Choroid plexus epithelial cell (primary cell): ENCODE measurements around the gene PIGL.

Experiments
- DNase-seq: peaks from one replicate; pipeline ENCODE4 v3.0.0-alpha.2; 2010; ENCODE audit warnings: low read depth
- H3K4me3 ChIP-seq: 2 replicates; pipeline ENCODE4 v1.5.1; 2011; ENCODE audit warnings: low read depth, mild to moderate bottlenecking, control low read depth, low read length, moderate library complexity
- TF ChIP-seq, protein P1 (sequence below): conservative IDR thresholded peaks from 2 replicates; pipeline ENCODE4 v1.5.1; 2011; ENCODE audit warnings: low read depth, mild to moderate bottlenecking, control low read depth, inconsistent platforms, low read length, moderate library complexity

PIGL gene

DNA sequence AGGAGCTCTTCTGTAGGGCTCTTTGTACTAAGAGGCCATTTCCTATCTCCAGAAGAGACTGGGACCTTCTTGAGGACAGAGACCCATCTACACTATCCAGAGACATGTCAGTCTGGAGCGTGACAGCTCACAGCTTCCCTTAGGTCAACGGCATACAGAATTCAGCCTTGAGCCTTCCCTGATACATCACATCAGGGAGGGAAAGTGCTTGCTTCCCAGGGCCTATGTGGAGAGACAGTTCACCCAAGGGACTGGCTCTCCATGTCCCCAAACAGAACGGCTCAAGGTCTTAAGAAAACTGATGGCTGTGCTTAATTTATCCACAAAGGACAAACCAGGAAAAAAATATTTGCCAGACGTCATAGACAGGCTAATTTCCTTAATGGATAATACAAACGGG lies 128.6 kb downstream of the PIGL start:
- H3K4me3 ChIP-seq, result no peak overlapping the region
- no peak for DNase-seq
- TF ChIP-seq, protein P1, sequence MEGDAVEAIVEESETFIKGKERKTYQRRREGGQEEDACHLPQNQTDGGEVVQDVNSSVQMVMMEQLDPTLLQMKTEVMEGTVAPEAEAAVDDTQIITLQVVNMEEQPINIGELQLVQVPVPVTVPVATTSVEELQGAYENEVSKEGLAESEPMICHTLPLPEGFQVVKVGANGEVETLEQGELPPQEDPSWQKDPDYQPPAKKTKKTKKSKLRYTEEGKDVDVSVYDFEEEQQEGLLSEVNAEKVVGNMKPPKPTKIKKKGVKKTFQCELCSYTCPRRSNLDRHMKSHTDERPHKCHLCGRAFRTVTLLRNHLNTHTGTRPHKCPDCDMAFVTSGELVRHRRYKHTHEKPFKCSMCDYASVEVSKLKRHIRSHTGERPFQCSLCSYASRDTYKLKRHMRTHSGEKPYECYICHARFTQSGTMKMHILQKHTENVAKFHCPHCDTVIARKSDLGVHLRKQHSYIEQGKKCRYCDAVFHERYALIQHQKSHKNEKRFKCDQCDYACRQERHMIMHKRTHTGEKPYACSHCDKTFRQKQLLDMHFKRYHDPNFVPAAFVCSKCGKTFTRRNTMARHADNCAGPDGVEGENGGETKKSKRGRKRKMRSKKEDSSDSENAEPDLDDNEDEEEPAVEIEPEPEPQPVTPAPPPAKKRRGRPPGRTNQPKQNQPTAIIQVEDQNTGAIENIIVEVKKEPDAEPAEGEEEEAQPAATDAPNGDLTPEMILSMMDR, result no peak

DNA sequence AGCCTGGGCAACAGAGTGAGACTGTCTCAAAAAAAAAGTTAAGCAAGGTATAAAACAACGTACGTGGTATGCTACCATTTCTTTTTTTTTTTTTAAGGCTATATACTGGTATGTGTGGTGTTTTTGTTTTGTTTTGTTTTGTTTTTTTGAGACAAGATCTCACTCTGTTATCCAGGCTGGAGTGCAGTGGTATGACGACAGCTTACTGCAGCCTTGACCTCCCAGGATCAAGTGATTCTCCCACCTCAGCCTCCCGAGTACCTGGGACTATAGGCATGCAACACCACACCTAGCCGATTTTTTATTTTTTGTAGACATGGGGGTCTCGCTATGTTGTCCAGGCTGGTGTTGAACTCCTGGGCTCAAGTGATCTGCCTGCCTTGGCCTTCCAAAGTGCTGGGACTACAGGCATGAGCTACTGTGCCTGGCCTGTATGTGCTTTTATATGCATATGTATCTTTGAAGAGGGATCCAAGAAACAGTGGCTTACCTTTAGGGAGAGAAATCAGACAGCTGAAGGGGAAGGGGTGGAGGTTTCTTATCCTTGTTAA lies 129.8 kb downstream of the PIGL start:
- DNase-seq, result no peak
- H3K4me3 ChIP-seq, result no peak overlapping the region
- TF ChIP-seq, protein P1, result no peak

DNA sequence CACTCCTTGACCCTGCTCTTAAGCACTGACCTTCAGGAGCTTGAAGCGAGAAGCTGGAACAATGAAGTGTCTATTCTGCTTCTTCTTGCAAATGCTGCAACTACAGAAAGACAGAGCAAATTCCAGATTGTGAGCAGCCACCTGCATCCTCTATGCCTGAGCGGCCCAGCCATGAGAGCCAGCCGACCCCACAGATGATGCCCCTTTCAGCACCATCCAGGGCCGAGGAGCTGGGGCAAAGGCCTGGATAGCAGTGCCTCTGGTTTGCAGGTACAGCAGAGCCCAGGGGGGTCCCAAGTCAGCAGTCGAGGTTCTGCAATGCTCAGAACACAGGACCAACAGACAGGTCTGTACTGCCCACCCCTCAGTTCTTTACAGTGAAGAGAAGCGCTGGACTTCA lies 131.6 kb downstream of the PIGL start:
- no peak for DNase-seq
- H3K4me3 ChIP-seq, result no peak overlapping the region
- TF ChIP-seq, protein P1, result no peak

DNA sequence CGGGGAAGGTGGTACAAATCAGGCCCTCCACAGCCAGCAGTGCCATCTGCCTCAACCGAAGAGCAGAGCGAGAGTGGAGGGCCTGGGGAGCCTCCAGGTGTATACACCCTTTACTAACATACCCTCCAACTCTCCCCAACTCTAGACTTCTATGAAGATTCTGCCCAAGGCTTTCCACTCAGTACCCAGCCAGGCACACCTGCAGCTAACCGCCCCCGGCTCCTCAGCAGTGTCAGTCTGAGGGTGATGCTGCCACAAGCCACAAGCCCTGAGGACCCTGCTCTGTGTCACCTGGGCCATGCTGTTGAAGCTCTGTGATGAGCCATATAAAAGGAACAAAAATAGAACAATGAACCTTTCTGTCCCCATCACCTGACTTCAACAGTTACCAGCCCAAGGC lies 132.4 kb downstream of the PIGL start:
- TF ChIP-seq, protein P1, result no peak
- no peak for DNase-seq
- H3K4me3 ChIP-seq, result no peak overlapping the region

DNA sequence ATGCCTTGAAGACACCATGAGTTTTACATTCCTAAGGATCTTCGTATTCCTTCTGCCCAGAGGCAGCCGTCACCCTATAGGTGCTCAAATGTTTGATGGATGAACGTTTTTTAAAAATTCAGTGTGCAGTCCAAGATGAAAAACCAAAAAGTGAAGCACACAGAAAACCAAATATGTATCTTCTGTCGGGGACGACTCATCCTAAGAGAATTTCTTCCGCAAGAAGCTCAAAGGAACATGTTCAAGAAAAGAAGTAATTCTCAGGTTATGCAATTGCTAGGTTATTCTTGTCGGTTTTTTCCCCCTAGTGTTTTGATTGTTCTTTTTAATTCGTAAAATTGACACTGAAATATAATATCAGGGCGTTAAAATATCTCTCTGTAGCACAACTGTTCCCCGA lies 134.8 kb downstream of the PIGL start:
- peak; percentile 66 for DNase-seq
- peak overlapping the region; percentile 67 for H3K4me3 ChIP-seq
- TF ChIP-seq, protein P1, result no peak

DNA sequence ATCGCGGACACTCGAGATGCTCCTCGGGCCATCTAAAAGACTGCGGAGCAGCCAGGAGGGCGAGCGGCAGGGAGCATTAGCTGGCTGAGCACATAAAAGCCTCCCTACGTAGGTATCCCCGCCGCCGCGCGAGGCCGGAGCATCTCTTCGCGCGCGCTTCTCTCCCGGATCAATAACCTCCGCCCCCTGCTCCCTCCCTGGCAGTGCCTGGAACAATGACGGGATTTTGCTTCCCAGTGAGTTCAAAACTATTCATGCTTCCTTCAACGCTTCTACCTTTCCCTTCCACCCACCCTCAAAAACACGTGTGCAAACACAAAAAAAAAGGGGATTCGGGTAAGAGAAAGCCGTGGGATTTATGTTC lies 135.3 kb downstream of the PIGL start:
- TF ChIP-seq, protein P1, result no peak
- peak overlapping the region; percentile 67 for H3K4me3 ChIP-seq
- DNase-seq, result peak; percentile 37

DNA sequence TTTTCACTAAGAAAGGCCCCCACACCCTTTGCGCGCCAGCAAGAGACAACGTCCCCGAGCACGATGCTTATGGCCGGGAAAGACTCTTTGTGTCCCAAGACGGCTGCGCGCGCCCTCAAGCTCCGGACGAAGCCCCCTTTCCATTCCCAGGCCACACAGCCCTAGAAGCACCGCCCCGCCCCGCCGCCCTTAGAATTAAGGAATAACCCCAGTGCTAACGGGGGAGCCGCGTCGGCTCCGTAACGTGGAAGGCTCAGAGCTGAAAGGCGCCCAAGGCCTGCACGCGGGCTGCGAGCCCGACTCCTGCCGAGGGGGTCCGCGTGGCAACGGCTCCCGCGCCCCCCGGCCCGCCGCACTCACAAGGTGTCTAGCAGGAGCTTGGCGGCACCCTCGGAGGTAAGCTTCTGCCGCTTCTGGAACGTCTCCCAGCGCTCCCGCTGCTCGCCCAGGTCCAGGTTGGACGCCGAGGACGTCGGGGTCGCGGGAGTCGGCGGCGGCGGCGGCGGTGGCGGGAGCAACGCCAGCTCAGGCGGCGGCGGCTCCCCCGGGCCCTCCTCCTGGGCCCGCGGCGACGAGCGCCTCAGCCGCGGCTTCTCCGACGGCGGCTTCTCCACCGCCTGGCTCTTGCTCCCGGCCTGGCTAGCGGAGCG lies 135.8 kb downstream of the PIGL start:
- DNase-seq, result no peak
- peak overlapping the region; percentile 67 for H3K4me3 ChIP-seq
- TF ChIP-seq, protein P1, result no peak
